K562 (cell line): ENCODE measurements around the gene PTCHD4. TPM values are rescaled to one million over a fixed set of nuclear protein-coding genes. Genes with fewer than 3 reads are reported as not detected.

Experiments
- CBX2 ChIP-seq: fragments of 200-600 bp; sonication (generic); IDR thresholded peaks from one replicate; pipeline ENCODE4 v1.6.1; 2012; ENCODE audit warnings: mild to moderate bottlenecking, low read length, inconsistent platforms; ENCODE audit not compliant: insufficient read depth, poor library complexity, severe bottlenecking
- CHD7 ChIP-seq: fragments of 200-600 bp; sonication (generic); IDR thresholded peaks from one replicate; pipeline ENCODE4 v1.6.1; 2012; ENCODE audit warnings: mild to moderate bottlenecking, low read depth, low read length, inconsistent platforms
- FUS ChIP-seq: fragments of 200-400 bp; formaldehyde crosslinking; optimal IDR thresholded peaks from 2 replicates; pipeline ENCODE3; 2017; ENCODE audit warnings: low read depth, low read length
- PKNOX1 ChIP-seq: fragments of 450-650 bp; IDR thresholded peaks from 2 replicates; pipeline ENCODE4 v1.6.1; 2016
- RBFOX2 ChIP-seq: fragments of 200-400 bp; formaldehyde crosslinking; IDR thresholded peaks from 2 replicates; pipeline ENCODE4 v1.6.1; 2017; ENCODE audit warnings: low read depth, mild to moderate bottlenecking, low read length, moderate library complexity
- polyA plus RNA-seq, 8 experiments: library from polyadenylated mRNA; depleted of rRNA in 4 of 8; stranded (reverse) in 5 of 8; unstranded in 3 of 8; fragments of >200 nt; fragmentation: Nextera tagmentation in 2 of 8; fragmentation: Illumina TruSeq in 1 of 8; extraction: Ambion mirVana in 2 of 8; extraction: Trizol in 1 of 8; gene quantifications; 2 replicates each; pipeline versions ENCODE4 v1.2.1 to v1.2.3, GENCODE V29; 2011 to 2014; ENCODE audit warnings: inconsistent platforms in 1 of 8, missing spikeins in 1 of 8
- total RNA-seq, 7 experiments: library from RNA; depleted of rRNA in 6 of 7; stranded (reverse); fragments of >200 nt in 6 of 7; fragmentation: Illumina TruSeq in 2 of 7; extraction: Trizol in 2 of 7; gene quantifications; 2 replicates each; pipeline versions ENCODE4 v1.2.1 to v1.2.3, GENCODE V29; 2011 to 2021; ENCODE audit warnings: low replicate concordance in 1 of 7

The PTCHD4 gene
- total and polyA plus RNA-seq, 9 of the 15 experiments (the other 6 are each of a cell fraction or from before 2014, with no cell fraction given), result not detected

- TF ChIP-seq CHD7 (no peak), PKNOX1 (no peak), RBFOX2 (no peak), FUS (no peak), CBX2 (no peak)
Observed at GRCh38 chr6:48067886-48068277, 43.1 kb downstream of the PTCHD4 start (continued).
